ENCODE results near the gene TRIM52. TPM values are rescaled to one million over a fixed set of nuclear protein-coding genes. Genes with fewer than 3 reads are reported as not detected.

Gene TRIM52
- total and polyA plus RNA-seq, 9 of the 15 experiments (the other 6 are each of a cell fraction or from before 2014, with no cell fraction given), result 3.3 to 21.9 (median 13.5) TPM

DNA sequence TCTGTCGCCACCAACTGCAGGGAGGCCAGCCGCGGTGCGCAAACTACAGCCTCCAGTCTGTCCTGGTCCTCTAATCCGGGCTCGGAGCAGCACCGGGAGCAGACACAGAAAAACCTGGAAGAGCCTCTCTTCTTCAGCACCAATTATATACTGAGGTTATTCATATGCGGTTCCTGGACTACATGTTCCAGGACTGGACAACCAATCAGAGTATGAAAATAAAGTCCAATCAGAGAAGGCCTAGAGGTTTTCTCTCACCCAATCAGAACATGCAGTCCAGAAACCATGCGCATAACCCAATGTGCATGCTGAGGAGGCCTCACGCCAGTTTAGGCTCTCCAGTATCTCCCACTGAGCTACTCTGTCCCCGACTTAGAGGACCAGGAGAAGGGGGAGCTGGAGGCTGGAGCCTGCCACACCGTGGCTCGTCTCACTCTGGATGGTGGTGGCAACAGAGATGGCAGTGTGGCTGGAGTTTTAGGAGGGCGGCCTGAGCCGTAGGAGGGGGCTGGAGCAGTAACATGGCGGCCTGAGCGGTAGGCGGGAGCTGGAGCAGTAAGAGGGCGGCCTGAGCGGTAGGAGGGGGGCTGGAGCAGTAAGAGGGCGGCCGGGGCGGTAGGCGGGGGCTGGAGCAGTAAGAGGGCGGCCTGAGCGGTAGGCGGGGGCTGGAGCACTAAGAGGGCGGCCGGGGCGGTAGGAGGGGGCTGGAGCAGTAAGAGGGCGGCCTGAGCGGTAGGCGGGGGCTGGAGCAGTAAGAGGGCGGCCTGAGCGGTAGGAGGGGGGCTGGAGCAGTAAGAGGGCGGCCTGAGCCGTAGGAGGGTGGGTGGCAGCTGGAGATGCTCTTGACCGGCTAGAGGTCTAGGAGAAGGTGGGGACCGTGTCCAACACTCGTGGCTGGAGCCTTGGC, 20.4 kb upstream of the TRIM52 start (continued):
- TF ChIP-seq, protein P1, sequence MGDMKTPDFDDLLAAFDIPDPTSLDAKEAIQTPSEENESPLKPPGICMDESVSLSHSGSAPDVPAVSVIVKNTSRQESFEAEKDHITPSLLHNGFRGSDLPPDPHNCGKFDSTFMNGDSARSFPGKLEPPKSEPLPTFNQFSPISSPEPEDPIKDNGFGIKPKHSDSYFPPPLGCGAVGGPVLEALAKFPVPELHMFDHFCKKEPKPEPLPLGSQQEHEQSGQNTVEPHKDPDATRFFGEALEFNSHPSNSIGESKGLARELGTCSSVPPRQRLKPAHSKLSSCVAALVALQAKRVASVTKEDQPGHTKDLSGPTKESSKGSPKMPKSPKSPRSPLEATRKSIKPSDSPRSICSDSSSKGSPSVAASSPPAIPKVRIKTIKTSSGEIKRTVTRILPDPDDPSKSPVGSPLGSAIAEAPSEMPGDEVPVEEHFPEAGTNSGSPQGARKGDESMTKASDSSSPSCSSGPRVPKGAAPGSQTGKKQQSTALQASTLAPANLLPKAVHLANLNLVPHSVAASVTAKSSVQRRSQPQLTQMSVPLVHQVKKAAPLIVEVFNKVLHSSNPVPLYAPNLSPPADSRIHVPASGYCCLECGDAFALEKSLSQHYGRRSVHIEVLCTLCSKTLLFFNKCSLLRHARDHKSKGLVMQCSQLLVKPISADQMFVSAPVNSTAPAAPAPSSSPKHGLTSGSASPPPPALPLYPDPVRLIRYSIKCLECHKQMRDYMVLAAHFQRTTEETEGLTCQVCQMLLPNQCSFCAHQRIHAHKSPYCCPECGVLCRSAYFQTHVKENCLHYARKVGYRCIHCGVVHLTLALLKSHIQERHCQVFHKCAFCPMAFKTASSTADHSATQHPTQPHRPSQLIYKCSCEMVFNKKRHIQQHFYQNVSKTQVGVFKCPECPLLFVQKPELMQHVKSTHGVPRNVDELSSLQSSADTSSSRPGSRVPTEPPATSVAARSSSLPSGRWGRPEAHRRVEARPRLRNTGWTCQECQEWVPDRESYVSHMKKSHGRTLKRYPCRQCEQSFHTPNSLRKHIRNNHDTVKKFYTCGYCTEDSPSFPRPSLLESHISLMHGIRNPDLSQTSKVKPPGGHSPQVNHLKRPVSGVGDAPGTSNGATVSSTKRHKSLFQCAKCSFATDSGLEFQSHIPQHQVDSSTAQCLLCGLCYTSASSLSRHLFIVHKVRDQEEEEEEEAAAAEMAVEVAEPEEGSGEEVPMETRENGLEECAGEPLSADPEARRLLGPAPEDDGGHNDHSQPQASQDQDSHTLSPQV (IDR thresholded peaks at IDR 0.05), result peak; percentile 52; the same call in 1 of the 2 replicates
- TF ChIP-seq NBN (IDR thresholded peaks at IDR 0.05; ENCODE audit: low read depth) (no peak), NCOA2 (IDR thresholded peaks at IDR 0.05; ENCODE audit: partially characterized antibody in 2 of 2) (no peak), SIX5 (IDR thresholded peaks at IDR 0.05; ENCODE audit: borderline replicate concordance in 1 of 2, insufficient read depth in 1 of 2, low read depth in 1 of 2, low read length in 2 of 2) (no peak), ZNF583 (CRISPR knock-in tag; IDR thresholded peaks at IDR 0.05) (no peak), L3MBTL2 (IDR thresholded peaks at IDR 0.05) (peak; percentile 92), ZFP91 (CRISPR knock-in tag; IDR thresholded peaks at IDR 0.05) (no peak), FOXA3 (CRISPR knock-in tag; conservative IDR thresholded peaks at IDR 0.05 in 1 of 2, IDR thresholded peaks at IDR 0.05 in 1 of 2) (no peak), ZBTB40 (IDR thresholded peaks at IDR 0.05) (no peak), ZBTB40 (CRISPR knock-in tag; IDR thresholded peaks at IDR 0.05) (no peak), FOS (IDR thresholded peaks at IDR 0.05; ENCODE audit: extremely low read depth, insufficient read length) (peak; percentile 81)
